Spleen (tissue), 7 donors: ENCODE results near the gene DUSP15.

Experiments
- CTCF ChIP-seq, 11 experiments: fragments of 200-600 bp in 7 of 11; fragments of 450-650 bp in 4 of 11; sonication (generic) in 4 of 11; IDR thresholded peaks in 8 of 11; conservative IDR thresholded peaks in 3 of 11; 1 replicate in 7 of 11; 2 replicates in 4 of 11; pipeline versions ENCODE4 v1.4.0 to v1.8.0; 2016 to 2021; ENCODE audit warnings: antibody characterized with exemption in 11 of 11, inconsistent platforms in 4 of 11, mild to moderate bottlenecking in 1 of 11
- POLR2A ChIP-seq, 3 donors: fragments of 450-650 bp; IDR thresholded peaks; one replicate each; pipeline ENCODE4 v1.5.1; 2017; ENCODE audit warnings: antibody characterized with exemption in 3 of 3, mild to moderate bottlenecking in 1 of 3
- donor health status: DM: no; HTN: no; CAD: no; lungs with moderate emphysema.
- donor health status: DM: no; HTN: no; CAD: no.
- donor health status: DM: no; HTN: no; CAD: no.

DNA sequence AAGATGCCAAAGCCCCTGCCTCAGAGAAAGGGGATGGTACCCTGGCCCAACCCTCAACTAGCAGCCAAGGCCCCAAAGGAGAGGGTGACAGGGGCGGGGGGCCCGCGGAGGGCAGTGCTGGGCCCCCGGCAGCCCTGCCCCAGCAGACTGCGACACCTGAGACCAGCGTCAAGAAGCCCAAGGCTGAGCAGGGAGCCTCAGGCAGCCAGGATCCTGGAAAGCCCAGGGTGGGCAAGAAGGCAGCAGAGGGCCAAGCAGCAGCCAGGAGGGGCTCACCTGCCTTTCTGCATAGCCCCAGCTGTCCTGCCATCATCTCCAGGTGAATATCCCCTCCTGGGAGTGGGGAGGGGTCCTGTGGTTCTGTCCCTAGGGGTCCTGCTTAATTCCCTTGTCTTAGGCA, 50.1 kb downstream of the DUSP15 start:
- TF ChIP-seq CTCF (IDR thresholded peaks at IDR 0.05 in 8 of 11, conservative IDR thresholded peaks at IDR 0.05 in 3 of 11) (no peak), POLR2A (IDR thresholded peaks at IDR 0.05) (no peak)
